Suppressor macrophage treated with lipopolysaccharide for 1 hour (primary cell): ENCODE measurements around the gene DUSP12.
"Not testable (repeated sequence)": the region's sequence is repeated elsewhere in the genome, so short reads cannot be mapped to it uniquely, and the experiment has no call there.

ENCODE experiments used
- DNase-seq, 3 donors: peaks; one replicate each; pipeline ENCODE4 v3.0.0-alpha.2; 2020 to 2022

DUSP12 gene

GRCh38 chr1:161727256-161727924 lies 22.2 kb upstream of the DUSP12 start:
- peak; percentile 59 to 70 (median 62) for DNase-seq

- DNase-seq, result peak; percentile 80 to 92 (median 84)
Observed at GRCh38 chr1:161728376-161729226, 21.0 kb upstream of the DUSP12 start.

DNA sequence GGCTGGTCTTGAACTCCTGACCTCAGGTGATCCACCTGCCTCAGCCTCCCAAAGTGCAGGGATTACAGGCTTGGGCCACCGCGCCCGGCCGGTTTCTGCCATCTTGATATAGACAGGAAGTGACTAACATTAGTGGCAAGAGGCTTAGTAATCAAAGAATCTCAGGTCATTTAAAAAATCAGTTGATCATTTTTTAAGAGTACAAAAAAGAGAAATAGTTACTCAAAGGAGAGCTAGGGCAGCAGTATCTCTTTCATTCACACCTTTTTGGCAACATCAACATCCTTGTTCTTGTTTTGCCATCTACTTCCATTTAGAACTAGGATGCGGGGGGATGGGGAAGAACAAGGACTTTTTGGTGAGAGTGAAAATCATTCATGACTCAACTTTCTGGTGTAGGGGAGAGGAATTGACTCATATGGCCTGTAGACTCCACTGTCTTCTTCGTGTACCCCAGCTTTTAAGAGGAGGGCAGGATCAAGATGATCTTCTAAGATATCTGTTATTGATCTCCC lies 19.5 kb upstream of the DUSP12 start:
- DNase-seq, result peak; percentile 80 to 91 (median 89)

GRCh38 chr1:161731241-161731640 lies 18.3 kb upstream of the DUSP12 start:
- DNase-seq, result no peak

GRCh38 chr1:161731981-161732718 lies 17.4 kb upstream of the DUSP12 start:
- DNase-seq, result no peak

GRCh38 chr1:161733526-161733925 lies 16.1 kb upstream of the DUSP12 start:
- DNase-seq, result peak; percentile 83 to 93 (median 91)

GRCh38 chr1:161735837-161736236 lies 13.7 kb upstream of the DUSP12 start:
- DNase-seq, result no peak

DNA sequence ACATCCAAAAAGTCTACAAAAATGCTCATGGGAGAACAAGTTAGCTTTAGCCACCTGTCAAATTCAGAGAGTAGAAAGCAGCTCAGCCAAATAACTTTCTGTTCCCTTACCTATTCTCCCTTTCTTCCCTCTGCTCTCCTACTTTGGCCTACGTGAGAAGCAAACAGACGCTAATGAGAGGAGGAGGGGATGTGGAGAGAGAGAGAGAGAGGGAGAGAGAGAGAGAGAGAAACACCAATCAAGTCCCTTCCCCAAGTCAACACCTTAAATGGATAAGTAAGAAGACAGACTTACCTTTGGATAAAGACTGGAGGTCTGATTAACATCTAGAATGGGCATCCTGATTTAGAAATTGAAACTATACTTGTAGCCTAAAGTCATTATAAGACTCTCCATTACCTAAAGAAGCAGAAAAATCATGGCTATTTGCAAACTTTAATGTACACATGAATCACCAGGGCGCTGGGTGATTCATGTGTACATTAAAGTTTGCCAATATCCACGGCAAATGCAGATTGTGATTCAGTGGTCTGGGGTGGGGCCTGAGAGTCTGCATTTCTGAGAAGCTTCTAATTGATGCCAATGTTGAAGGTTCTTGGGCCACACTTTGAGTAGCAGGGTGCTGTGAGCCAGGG lies 13.1 kb upstream of the DUSP12 start:
- peak; percentile 42 to 57 (median 55) for DNase-seq

- DNase-seq, result no peak
Observed at GRCh38 chr1:161737625-161738024, 12.0 kb upstream of the DUSP12 start.

DNA sequence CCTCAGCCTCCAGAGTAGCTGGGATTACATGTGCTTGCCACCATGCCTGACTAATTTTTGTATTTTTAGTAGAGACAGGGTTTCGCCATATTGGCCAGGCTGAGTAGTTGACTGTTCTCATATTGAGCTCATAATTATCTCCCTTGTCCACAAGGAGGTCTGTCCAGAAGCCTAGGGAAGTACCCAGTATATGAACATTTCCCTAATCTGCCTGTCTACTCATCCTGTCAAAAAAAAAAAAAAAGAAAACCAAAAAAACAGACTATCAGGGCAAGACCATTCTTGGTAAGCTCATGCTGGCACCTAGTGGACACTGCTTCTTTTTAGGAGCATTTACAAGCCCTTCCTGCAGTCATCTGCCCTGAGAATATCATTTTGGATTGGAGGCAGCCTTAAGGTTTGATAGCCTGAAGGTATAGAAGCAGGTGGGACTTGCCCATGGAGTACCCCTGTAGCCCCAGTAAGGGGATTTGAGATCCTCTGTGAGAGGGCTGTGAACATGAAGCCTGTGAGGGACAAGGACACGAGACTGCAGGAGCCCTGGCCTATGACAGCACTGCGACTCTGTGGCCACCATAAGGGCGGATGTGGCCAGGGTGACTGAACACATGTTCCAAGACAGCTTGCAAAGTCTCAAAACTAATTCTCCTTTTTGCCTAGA lies 10.8 kb upstream of the DUSP12 start:
- DNase-seq, result peak; percentile 85 to 98 (median 94)

GRCh38 chr1:161739865-161740566 lies 9.6 kb upstream of the DUSP12 start:
- DNase-seq, result peak; percentile 46 to 80 (median 65)

DNA sequence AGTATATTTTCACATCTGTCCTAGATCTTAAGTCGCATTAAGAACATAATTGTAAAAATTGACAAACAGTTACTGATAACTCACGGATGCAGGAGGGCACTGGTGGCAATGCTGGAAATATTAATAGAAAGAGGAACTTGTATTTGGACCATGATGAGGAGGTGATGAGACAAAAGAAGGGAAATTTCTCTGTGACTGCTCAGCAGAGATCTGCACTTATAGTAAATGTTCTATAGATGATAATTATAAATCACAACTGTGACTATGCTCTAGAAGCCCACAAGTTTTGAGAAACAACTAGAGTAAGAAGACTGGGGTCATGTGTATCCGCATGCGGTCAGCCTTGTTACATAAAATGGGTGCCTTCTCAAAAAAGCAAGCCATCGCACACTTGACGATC lies 8.7 kb upstream of the DUSP12 start:
- peak; percentile 40 to 81 (median 70) for DNase-seq

DNA sequence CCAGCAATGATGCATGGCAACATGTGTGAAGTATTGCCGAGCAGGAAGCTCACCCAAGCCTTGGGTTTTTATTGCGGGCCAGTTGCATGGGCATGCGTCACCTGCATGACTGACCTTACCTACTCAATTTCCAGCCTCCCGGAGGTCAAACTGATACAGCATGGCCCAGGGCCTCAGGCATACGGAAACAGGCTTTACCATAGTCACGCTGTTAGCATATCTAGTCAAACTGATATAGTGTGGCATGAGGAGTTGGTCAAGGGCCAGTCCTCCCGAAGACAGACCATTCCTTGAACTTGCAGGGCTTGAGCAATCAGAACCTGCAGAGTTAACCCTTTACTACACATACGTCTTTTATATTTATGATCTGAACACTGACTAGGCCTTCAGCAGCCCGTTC lies 6.4 kb upstream of the DUSP12 start:
- DNase-seq, result no peak

DNA sequence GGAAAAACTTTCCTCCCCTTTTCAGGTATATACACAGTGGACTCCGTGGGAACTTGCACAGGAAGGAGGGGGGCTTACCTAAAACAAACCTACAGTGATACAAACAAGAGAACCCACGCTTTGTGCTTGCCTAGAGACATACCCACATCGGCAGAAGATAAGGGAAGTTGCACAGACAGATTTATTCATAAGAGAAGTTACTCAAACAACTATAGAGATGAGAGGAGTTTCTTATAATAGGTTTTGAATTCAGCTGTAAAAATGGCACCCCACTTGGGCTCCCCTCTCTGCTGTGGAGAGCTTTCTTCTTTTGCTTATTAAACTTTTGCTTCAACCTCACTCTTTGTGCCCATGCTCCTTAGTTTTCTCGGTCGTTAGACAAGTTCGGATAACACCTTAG lies 1.8 kb upstream of the DUSP12 start:
- DNase-seq, result peak; percentile 43 to 72 (median 64)

- peak in 2 of 3 donors; percentile 35 for DNase-seq
Observed at GRCh38 chr1:161763522-161764098, 14.0 kb downstream of the DUSP12 start.

- peak; percentile 95 to 98 (median 98) for DNase-seq
Observed at GRCh38 chr1:161766102-161766981, 16.8 kb downstream of the DUSP12 start, which contains the start of gene ATF6. ATF6 (plus strand) TSS chr1:161766320; CDS start chr1:161766361, 41 bp downstream.

- DNase-seq, result no peak
Observed at GRCh38 chr1:161768461-161768860, 18.9 kb downstream of the DUSP12 start.

DNA sequence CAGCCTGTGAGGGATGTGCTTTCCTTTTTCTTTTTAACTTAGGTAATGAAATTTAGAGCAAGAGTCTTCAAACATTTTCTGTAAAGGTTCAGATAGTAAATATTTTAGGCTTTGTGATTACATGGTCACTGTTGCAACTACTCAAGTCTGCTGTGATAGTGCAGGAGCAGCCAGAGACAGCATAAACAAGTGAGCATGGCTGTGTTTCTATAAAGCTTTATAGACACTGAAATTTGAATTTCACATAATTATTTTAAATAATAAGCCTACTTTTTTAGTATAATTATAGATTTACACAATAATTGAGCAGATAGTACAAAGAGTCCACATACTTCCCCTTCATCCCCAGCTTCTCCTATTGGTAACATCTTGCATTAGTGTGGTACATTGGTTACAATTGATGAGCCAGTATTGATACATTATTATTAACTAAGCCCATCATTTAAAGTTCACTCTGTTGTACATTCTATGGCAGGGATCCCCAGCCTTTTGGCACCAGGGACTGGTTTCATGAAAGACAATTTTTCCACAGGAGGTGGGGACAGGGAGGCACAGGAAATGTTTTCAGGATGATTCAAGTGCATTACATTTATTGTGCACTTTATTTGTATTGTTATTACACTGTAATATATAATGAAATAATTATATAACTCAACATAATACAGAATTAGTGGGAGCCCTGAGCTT lies 19.5 kb downstream of the DUSP12 start:
- no peak for DNase-seq

GRCh38 chr1:161769673-161770045 lies 20.1 kb downstream of the DUSP12 start:
- DNase-seq, result not testable (repeated sequence)
